ES-I3 (cell line): ENCODE data around the gene C6orf163.

Source experiments
- H3K36me3 ChIP-seq: 2 replicates; pipeline ENCODE4 v1.6.1; 2013; ENCODE audit warnings: mild to moderate bottlenecking, low read length, control low read depth, moderate library complexity; ENCODE audit not compliant: insufficient read depth
- H3K4me1 ChIP-seq: 2 replicates; pipeline ENCODE4 v1.6.1; 2013; ENCODE audit warnings: mild to moderate bottlenecking, control low read depth, low read length; ENCODE audit not compliant: insufficient read depth
- H3K9ac ChIP-seq: 2 replicates; pipeline ENCODE4 v1.6.1; 2013; ENCODE audit warnings: low read depth, mild to moderate bottlenecking, low read length, moderate library complexity
- H3K9me3 ChIP-seq: 2 replicates; pipeline ENCODE4 v1.6.1; 2013; ENCODE audit warnings: mild to moderate bottlenecking, low read length, moderate library complexity; ENCODE audit not compliant: control insufficient read depth, insufficient read depth

The C6orf163 gene

DNA sequence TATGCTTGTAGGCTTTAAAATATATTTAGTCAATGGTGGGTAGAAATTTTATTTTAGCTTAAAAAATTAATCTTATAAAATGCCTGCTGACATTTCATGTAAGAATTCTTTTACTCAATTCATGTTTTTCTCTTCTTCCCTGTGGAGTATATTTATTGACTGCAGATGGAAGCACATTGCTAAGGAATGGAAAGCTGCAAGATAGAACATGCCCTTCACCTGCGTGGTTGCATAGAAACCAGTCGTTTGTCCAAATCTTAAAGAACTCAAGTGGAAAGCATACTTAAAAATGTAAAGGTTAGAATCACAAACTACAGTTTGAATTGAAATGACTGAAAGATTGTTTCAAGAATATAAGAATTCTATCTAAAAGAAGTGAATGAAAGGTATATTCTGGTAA lies 30.7 kb downstream of the C6orf163 start:
- H3K4me1 ChIP-seq, result no peaks in the 10 kb centered on the region
- 0 out of 2 replicates have a peak, but pooled peaks cover 3% of the 10 kb centered on the region for H3K36me3 ChIP-seq
- 0 out of 2 replicates have a peak, but pooled peaks cover 3% of the 10 kb centered on the region for H3K9me3 ChIP-seq
- no peak overlapping the region for H3K9ac ChIP-seq

DNA sequence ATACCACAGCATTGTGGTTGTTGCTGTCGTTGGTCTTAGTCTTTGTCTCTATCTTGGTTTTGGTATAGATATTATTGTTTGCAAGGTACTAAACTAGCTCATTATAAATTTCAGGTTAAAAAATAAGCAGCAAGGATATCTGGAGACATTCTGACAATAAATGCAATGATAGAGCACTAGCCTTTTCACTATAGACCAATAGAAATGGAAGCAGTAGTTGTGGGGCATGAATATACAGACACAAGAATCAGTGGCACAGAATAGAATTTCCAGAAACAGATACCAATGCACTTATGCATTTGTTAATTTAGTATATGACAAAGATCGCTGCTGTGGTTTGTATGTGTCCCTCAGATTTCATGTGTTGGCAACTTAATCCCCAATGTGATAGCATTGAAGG lies 32.0 kb downstream of the C6orf163 start:
- Histone ChIP-seq H3K9me3 (0 out of 2 replicates have a peak, but pooled peaks cover 3% of the 10 kb centered on the region), H3K4me1 (no peaks in the 10 kb centered on the region), H3K36me3 (0 out of 2 replicates have a peak, but pooled peaks cover 3% of the 10 kb centered on the region), H3K9ac (no peak overlapping the region)

DNA sequence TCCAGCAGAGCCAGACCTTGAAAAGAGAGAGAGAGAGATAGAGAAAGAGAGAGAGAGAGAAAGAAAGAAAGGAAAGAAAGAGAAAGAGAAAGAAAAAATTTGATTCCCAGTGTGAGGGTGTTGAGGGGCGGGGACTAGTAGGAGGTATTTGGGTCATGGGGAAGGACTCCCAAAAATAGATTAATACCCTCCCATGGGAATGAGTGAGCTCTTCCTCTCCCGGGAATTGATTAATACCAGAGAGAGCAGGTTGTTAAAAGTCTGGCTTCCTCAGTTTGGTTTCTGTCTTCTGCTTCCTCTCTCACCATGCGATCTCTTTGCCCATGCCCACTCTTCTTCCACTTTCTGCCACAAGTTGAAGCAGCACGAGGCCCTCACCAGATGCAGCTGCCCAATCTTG lies 34.3 kb downstream of the C6orf163 start:
- no peaks in the 10 kb centered on the region for H3K4me1 ChIP-seq
- no peaks in the 10 kb centered on the region for H3K36me3 ChIP-seq
- no peaks in the 10 kb centered on the region for H3K9me3 ChIP-seq
- no peak overlapping the region for H3K9ac ChIP-seq

DNA sequence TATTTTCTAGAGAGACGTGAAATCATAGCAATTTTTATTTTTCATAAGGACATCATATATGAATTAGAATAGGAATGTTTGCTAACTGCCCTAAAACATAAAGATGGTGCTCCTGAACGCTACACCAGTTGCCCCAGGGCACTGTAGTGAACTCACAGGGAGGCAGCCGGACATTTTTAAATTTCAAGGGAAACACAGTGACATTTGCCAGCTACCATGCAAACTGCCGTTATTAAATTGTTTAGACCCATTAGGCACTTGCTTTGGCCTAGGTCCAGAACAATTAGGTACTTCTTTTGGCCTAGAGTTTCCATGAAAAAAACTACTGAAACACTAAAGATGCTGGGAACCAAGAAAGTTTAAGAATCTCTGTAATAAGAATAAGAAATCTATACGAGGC lies 38.2 kb downstream of the C6orf163 start:
- Histone ChIP-seq H3K9ac (no peak overlapping the region), H3K4me1 (no peaks in the 10 kb centered on the region), H3K36me3 (no peaks in the 10 kb centered on the region), H3K9me3 (no peaks in the 10 kb centered on the region)

DNA sequence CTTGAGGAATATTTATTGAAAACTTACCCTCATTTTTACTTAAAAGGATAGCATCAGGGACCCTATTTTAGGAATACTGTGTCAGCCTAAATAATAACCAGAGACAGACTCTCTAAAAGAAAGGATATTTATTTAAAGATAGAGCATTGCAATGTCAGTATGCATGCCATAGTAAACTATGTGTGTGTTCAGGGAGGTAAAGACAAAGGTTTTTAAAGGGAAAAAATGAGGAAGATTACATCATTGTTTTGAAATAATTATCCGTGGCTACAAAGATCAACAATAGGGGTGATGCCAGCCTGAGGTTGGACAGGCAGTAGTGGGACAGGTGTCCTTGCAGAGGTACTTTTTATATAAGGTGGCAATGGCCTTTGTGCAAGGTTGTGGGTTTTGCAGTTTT lies 39.4 kb downstream of the C6orf163 start:
- Histone ChIP-seq H3K9ac (no peak overlapping the region), H3K4me1 (no peaks in the 10 kb centered on the region), H3K36me3 (no peaks in the 10 kb centered on the region), H3K9me3 (no peaks in the 10 kb centered on the region)

DNA sequence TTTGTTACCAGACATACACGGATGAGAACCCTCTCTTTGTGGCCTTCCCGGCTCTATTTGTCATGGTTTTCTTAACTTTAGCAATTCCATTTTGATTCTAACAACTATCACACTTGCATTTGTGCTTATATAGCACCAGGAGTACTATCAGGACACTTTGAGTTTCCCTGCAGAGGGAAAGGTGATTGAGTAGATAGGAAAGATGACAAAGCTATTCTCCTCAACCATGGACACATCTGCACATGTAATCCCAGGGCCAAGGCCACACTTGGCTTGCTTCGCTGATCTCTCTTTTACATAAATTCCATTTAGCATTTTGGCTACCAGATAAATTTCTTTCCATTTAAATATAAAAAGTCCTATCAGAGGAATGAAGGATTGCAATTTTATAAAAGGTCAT lies 39.8 kb downstream of the C6orf163 start:
- H3K9me3 ChIP-seq, result no peaks in the 10 kb centered on the region
- no peaks in the 10 kb centered on the region for H3K4me1 ChIP-seq
- H3K36me3 ChIP-seq, result no peaks in the 10 kb centered on the region
- no peak overlapping the region for H3K9ac ChIP-seq

DNA sequence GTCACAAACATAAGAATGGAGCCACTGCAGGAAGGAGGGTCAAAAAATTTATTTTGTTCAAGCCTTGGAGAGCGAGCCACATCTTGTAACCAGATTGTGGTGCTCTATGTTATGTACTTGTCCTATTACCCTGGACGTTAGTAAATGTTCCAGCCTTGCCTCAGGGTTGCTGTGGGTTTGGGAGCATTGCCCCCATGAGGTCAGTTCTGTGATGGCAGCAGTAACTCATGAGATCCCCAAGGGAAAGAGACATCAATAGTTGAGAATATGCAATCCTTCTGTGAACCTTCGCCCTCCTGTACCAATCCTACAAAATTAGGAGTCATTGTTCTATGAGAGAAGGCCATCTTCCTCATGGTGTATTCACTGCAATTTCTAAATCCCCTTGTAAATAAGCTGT lies 46.7 kb downstream of the C6orf163 start:
- H3K9ac ChIP-seq, result no peak overlapping the region

DNA sequence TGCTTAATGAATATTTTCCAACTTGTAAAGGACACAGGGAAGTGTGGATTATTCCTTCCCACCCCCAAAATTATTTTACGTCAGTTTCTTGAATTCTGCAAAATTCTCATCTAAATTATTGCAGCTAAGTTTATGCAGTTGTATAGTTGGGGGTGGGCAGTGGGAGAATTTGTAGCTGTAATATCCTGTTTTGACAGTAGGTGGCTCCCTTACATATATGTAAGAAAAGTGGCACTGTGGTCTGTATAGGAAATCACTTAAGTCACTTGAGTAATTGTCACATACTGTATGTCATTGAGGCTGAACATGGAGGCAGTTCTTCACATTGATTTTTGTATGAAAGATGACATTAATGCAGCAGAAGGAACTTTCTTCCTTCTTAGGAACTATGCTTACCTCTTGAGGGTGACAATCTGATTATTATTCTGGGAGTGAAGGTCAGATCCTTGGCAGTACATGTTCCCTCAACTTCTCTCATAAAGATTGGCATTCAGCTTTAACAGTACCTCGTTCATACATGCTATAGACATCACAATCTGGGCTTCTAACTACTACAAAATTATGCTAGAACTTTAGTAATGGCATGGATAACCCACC lies 48.5 kb downstream of the C6orf163 start:
- no peak overlapping the region for H3K9ac ChIP-seq

More for the DNA sequence above, 46.7 kb downstream of the C6orf163 start:
- Histone ChIP-seq H3K4me1 (no peaks in the 10 kb centered on the region), H3K36me3 (no peaks in the 10 kb centered on the region), H3K9me3 (no peaks in the 10 kb centered on the region)

DNA sequence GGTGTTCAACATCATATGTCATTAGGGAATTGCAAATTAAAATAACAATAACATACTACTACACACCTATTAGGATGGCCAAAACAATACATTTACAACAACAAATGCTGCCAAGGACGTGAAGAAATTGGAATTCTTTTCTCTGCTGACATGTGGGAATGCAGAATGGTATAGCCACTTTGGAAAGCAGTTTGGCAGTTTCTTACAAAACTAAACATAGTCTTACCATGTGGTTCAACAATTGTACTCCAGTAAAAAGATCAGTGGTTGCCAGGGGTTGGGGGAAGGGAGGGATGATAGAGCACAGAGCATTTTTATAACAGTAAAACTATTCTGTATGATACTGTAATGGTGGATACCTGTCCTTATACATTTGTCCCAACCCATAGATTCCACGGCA lies 50.8 kb downstream of the C6orf163 start:
- H3K9ac ChIP-seq, result no peak overlapping the region
- H3K4me1 ChIP-seq, result no peaks in the 10 kb centered on the region
- H3K9me3 ChIP-seq, result no peaks in the 10 kb centered on the region
- H3K36me3 ChIP-seq, result no peaks in the 10 kb centered on the region

More for the DNA sequence above, 48.5 kb downstream of the C6orf163 start:
- Histone ChIP-seq H3K9me3 (no peaks in the 10 kb centered on the region), H3K4me1 (no peaks in the 10 kb centered on the region), H3K36me3 (no peaks in the 10 kb centered on the region)

DNA sequence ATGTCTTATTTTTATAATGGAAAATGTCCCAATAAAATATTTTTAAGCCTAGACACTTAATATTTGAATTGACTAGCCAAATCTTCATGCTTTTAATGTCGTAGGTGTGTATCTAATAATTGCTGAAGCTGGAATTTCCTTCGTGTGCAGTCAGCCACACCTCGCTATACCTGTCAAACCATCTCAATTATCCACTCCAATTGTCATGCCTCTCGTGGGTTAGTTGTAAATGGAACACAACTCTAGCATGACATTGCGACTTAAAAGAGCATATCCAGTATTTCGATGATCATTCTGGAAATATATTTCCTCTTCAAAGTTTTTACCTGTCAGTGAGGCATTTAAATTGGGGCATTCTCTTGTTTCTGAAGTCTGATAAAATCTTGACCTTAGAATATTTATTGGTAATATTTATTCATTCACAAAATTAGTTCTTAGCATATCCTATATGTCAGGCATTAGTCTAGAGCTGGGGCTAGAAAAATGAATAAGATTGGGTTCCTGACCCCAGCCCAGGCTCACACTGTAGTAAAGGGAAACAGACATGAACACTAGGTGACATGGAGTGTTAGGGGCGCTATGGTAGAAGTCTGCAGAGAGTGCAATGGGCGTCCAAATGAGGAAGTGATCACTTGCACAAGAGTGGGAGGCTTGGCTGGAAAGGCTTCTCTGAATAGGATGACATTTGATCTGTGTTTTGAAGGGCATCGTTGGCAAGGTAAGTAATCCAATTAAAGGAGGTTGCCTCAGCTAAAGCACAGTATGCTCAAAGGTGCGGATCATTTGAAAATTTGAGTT lies 52.2 kb downstream of the C6orf163 start:
- Histone ChIP-seq H3K4me1 (no peaks in the 10 kb centered on the region), H3K9me3 (no peaks in the 10 kb centered on the region), H3K36me3 (no peaks in the 10 kb centered on the region), H3K9ac (no peak overlapping the region)

DNA sequence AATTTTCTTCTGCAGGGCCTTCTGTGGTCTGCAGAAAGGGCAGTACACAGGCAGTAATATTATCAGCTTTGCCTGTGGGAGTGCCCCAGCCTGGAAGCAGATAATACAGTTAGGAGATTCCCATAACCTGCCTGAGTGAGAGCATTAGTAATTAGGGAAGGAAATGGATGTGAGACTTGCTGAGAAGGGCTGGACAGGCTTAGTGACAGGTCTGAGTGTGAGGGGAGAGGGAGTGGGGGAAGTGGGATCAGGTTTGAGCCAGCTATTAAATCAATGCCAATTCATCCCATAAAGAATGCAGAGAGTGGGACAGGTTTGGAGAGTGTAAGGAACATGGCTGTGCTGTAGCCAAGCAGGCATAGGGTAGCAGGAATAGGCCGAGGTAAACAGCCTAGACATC lies 53.0 kb downstream of the C6orf163 start:
- Histone ChIP-seq H3K9ac (no peak overlapping the region), H3K4me1 (no peaks in the 10 kb centered on the region)

DNA sequence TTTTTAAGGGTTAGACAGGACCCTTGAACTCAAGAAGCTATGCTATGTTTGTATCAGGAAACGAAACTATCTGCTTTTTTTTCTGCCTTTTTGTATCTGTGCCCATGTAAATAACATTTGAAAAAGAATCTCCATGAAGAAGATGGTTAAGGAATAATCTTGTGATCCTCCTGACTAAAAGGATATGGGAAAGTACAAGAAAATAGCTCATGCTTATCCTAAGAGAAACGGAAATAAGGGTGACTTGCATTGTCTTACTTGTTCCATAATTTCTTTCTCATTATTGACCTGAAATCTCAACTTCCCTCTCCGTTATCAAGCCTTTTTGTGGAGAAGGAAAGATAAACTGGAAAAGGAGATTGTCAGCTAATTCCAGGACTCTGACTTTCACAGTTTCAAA lies 57.2 kb downstream of the C6orf163 start:
- Histone ChIP-seq H3K9ac (no peak overlapping the region), H3K36me3 (no peaks in the 10 kb centered on the region), H3K9me3 (no peaks in the 10 kb centered on the region), H3K4me1 (no peaks in the 10 kb centered on the region)

More for the DNA sequence above, 53.0 kb downstream of the C6orf163 start:
- no peaks in the 10 kb centered on the region for H3K36me3 ChIP-seq
- H3K9me3 ChIP-seq, result no peaks in the 10 kb centered on the region

DNA sequence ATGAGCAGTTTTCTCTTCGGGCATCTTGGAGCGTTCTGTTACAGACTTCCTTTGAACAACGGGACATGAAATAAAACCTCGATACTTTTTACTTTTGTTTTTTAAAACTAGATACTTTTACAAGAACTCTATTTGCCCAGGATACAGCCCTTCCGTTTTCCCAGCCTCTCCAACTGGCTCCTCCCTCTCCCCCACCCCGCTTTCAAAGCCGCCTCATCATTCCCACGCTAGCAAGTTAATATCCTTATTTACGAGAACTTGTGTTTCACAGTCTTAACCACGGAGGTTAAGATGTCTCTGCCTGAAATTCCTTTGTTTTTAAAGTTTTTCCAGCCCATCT lies 62.9 kb downstream of the C6orf163 start:
- H3K36me3 ChIP-seq, result no peaks in the 10 kb centered on the region
- H3K9ac ChIP-seq, result peak overlapping the region; percentile 98; the same call in 1 of the 2 replicates
- no peaks in the 10 kb centered on the region for H3K4me1 ChIP-seq
- no peaks in the 10 kb centered on the region for H3K9me3 ChIP-seq

DNA sequence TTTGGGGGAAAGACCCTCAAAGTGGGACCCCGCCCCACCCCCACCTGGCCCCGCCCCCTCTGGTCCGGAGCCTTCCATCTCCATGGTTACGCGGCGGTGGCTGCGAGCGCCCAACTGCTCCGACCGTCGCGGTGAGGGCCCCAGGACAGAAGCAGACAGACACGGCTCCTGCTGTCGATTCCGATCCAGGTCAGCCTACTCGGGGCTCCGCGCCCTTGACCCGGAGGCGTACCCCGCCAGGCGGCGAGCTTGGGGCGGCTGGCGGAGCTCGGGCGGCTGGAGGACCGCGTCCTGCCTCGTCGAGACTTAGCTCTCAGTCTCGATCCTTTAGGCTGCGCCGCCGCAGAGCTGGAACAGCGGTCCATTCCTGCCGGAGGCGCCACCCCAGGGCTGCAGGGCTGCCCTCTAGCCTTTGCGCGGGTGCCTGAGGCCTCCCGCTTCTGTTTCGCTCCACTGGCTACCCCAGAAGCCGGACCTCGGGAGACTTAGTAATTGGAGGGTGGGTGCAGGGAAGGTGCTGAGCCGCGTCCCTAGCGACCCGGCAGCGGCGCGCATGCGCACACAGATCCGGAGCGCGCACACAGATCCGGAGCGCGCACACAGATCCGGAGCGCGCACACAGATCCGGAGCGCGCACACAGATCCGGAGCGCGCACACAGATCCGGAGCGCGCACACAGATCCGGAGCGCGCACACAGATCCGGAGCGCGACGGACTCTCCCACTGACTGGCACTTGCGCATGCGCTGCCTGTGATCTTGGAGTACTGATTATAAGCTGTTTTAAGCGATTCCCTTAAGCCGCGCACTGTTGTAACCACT lies 63.5 kb downstream of the C6orf163 start, which contains the start of gene CFAP206:
Gene CFAP206, plus strand, starts transcription at position 72 of the 820 bp plus-strand sequence. CDS start 1,868 bp downstream, outside the sequence.
- Histone ChIP-seq H3K4me1 (no peaks in the 10 kb centered on the region), H3K9ac (peak within 1 kb of the TSS; percentile 98), H3K9me3 (no peaks in the 10 kb centered on the region), H3K36me3 (no peaks in the 10 kb centered on the region)
